ENCODE data around the gene EYS. TPM values are rescaled to one million over a fixed set of nuclear protein-coding genes. Genes with fewer than 3 reads are reported as not detected.

The EYS gene
- total and polyA plus RNA-seq, 2 experiments from 2014 or later = 0.04 TPM; not detected in 1

DNA sequence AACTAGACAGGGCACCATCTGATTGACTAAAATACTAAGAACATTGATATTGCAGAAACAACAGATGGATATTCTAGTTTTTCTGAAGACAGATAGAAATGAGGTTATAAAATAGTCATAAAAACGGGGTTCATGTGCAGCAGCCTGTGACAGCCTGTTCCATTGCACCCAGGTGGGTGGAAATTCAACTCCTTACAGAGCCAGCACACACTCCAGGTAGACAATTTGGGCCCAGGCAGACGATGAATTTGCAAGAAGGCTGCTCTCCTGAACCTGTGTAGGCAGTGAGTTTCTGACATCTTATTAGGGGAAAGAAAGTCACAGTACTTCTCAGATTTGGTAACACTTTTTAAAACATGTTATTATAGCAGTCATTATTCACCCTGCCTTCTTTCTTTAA lies 1657.3 kb downstream of the EYS start:
- no peaks in the 10 kb centered on the region for H3K4me1 ChIP-seq (ENCODE audit: insufficient read depth)
- no peaks in the 10 kb centered on the region for H3F3A ChIP-seq (ENCODE audit: insufficient read depth)
- no peak overlapping the region for H3K9ac ChIP-seq
- DNase-seq = no peak
- H2AFZ ChIP-seq = no peak overlapping the region
- H3K36me3 ChIP-seq (ENCODE audit: low read depth) = no peaks in the 10 kb centered on the region
- H3K9me2 ChIP-seq (ENCODE audit: insufficient read depth) = no peaks in the 10 kb centered on the region
- WGBS, 2 experiments (ENCODE audit: low coverage in 1 of 2, low lambda C conversion rate in 2 of 2, missing lambda C conversion rate in 2 of 2) = 22 to 28% methylated on average over 2 of the region's 2 CpGs
- no peak for TF ChIP-seq EZH2 (IDR thresholded peaks at IDR 0.05; ENCODE audit: insufficient read depth, poor library complexity, severe bottlenecking)
- TF ChIP-seq EZH2phosphoT487 (IDR thresholded peaks at IDR 0.05; ENCODE audit: insufficient read depth, low read depth) = no peak
- H3K79me2 ChIP-seq (ENCODE audit: insufficient read depth) = no peaks in the 10 kb centered on the region
- no peaks in the 10 kb centered on the region for H4K20me1 ChIP-seq (ENCODE audit: insufficient read depth)
- in situ Hi-C loops (cut with MboI) = no loop called here
- no peaks in the 10 kb centered on the region for H3K9me3 ChIP-seq (ENCODE audit: low read depth)
- H3K27me3 ChIP-seq (replicated peaks; ENCODE audit: insufficient read depth) = no peaks in the 10 kb centered on the region; the same call in 1 of the 2 replicates
- H3K4me3 ChIP-seq = no peak overlapping the region
- no peak overlapping the region for H3K4me2 ChIP-seq (ENCODE audit: unreplicated experiment)
- no peak overlapping the region for H3K27ac ChIP-seq

DNA sequence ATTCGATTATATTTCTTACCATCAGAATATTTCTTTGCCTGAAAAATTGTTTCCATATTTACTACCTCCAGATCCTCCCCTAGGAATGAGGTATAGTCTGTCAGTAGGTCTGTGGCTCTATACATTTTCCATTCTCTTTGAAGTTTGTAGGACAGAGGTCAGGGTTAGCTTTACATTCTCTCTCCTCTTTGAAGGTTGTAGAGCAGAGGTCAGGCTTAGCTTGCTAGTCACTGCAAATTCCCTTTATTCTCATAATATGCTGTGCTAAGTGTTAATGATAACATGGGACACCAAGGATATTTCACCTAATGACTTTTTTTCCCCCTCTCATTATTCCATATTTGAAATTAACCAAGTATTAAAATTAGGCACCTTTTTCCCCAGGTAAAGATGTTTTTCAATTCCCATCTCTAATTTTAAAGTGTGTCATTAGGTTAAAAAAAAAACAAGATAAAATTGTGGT lies 1660.2 kb downstream of the EYS start:
- Histone ChIP-seq H3K9me3 (ENCODE audit: low read depth) (no peaks in the 10 kb centered on the region), H3K9ac (no peak overlapping the region), H3K36me3 (ENCODE audit: low read depth) (no peaks in the 10 kb centered on the region), H3K4me1 (ENCODE audit: insufficient read depth) (no peaks in the 10 kb centered on the region), H3K4me3 (no peak overlapping the region), H3K27ac (no peak overlapping the region), H4K20me1 (ENCODE audit: insufficient read depth) (no peaks in the 10 kb centered on the region), H3K27me3 (replicated peaks; ENCODE audit: insufficient read depth) (no peaks in the 10 kb centered on the region; the same call in 1 of the 2 replicates), H2AFZ (no peak overlapping the region), H3K79me2 (ENCODE audit: insufficient read depth) (no peaks in the 10 kb centered on the region), H3K4me2 (ENCODE audit: unreplicated experiment) (no peak overlapping the region), H3F3A (ENCODE audit: insufficient read depth) (no peaks in the 10 kb centered on the region), H3K9me2 (ENCODE audit: insufficient read depth) (no peaks in the 10 kb centered on the region)
- TF ChIP-seq EZH2 (IDR thresholded peaks at IDR 0.05; ENCODE audit: insufficient read depth, poor library complexity, severe bottlenecking) (no peak), EZH2phosphoT487 (IDR thresholded peaks at IDR 0.05; ENCODE audit: insufficient read depth, low read depth) (no peak)
- 6 to 7% methylated on average over 1 of the region's 1 CpG for WGBS, 2 experiments (ENCODE audit: low coverage in 1 of 2, low lambda C conversion rate in 2 of 2, missing lambda C conversion rate in 2 of 2)
- in situ Hi-C loops (cut with MboI) = no loop called here
- DNase-seq = no peak

DNA sequence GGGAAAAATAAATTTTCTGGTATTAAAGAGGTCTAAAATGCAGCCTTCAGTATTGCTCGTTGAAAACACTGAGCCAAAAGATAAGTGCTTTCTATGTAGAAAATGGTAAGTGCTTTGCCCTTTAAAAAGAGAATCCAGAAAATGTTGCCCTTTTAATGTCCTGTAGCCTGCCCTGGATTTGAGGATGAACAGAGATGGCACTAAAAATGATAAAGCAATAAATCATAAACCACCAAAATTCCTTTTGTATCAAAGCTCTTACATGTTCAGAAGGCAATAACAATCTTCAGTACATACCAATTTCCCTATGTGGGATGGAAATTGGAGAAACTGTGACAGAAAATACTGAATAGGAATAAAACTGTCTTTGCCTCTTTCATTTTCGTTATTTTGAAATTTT lies 1665.7 kb downstream of the EYS start:
- no peaks in the 10 kb centered on the region for H3K36me3 ChIP-seq (ENCODE audit: low read depth)
- in situ Hi-C loops (cut with MboI) = no loop called here
- no peak overlapping the region for H2AFZ ChIP-seq

DNA sequence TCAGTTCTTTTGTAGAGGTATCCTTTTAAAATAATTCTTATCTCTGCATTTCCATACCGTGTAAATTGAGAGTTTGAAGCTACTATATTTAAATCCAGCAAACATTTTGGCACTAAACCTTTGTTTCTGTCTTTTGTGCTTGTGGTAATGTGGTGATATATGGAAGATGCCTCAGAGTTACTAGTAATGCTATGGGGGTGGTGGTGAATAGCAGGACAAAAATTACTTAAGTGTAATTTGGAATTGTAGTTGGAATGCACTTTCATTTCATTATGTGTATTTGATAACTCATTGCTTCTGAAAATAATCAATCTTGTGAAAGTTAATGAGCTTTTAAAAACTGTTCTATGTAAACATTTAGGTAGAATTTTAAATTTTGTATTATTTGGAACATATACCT lies 1666.9 kb downstream of the EYS start:
- in situ Hi-C loops (cut with MboI) = no loop called here

More for the DNA sequence above, 1665.7 kb downstream of the EYS start:
- Histone ChIP-seq H3K4me3 (no peak overlapping the region), H3K9ac (no peak overlapping the region), H3K27ac (no peak overlapping the region), H3K79me2 (ENCODE audit: insufficient read depth) (no peaks in the 10 kb centered on the region), H3K4me1 (ENCODE audit: insufficient read depth) (no peaks in the 10 kb centered on the region), H4K20me1 (ENCODE audit: insufficient read depth) (no peaks in the 10 kb centered on the region), H3K9me3 (ENCODE audit: low read depth) (no peaks in the 10 kb centered on the region), H3K9me2 (ENCODE audit: insufficient read depth) (no peaks in the 10 kb centered on the region), H3K27me3 (replicated peaks; ENCODE audit: insufficient read depth) (no peaks in the 10 kb centered on the region), H3F3A (ENCODE audit: insufficient read depth) (no peaks in the 10 kb centered on the region), H3K4me2 (ENCODE audit: unreplicated experiment) (no peak overlapping the region)
- 20 to 28% methylated on average over 2 of the region's 2 CpGs for WGBS, 2 experiments (ENCODE audit: low coverage in 1 of 2, low lambda C conversion rate in 2 of 2, missing lambda C conversion rate in 2 of 2)
- DNase-seq = no peak
- TF ChIP-seq EZH2 (IDR thresholded peaks at IDR 0.05; ENCODE audit: insufficient read depth, poor library complexity, severe bottlenecking) (no peak), EZH2phosphoT487 (IDR thresholded peaks at IDR 0.05; ENCODE audit: insufficient read depth, low read depth) (no peak)

DNA sequence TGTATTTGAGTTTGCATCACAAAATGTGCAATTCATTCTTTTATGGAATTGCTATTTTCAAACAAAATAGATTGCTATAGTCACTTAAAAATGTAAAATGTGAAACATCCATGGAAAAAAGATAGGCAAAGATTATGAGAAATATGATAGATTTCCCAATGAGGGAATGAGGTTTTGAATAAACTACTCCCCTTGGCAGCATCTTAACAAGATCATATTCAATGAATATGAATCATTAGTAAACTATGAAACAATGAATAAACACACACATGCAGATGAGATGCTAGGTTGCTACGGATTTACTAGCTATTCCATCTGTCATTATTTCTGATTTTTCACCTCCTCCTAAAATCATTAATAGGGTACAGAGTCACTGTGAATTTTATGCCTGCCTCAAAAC lies 1669.6 kb downstream of the EYS start:
- no peak overlapping the region for H2AFZ ChIP-seq
- no peaks in the 10 kb centered on the region for H3F3A ChIP-seq (ENCODE audit: insufficient read depth)
- no peaks in the 10 kb centered on the region for H3K9me3 ChIP-seq (ENCODE audit: low read depth)
- 0 to 6% methylated on average over 1 of the region's 1 CpG for WGBS, 2 experiments (ENCODE audit: low coverage in 1 of 2, low lambda C conversion rate in 2 of 2, missing lambda C conversion rate in 2 of 2)
- H3K79me2 ChIP-seq (ENCODE audit: insufficient read depth) = no peaks in the 10 kb centered on the region
- in situ Hi-C loops (cut with MboI) = no loop called here
- H3K27me3 ChIP-seq (replicated peaks; ENCODE audit: insufficient read depth) = no peaks in the 10 kb centered on the region
- no peak overlapping the region for H3K9ac ChIP-seq
- H3K27ac ChIP-seq = no peak overlapping the region
- no peaks in the 10 kb centered on the region for H3K36me3 ChIP-seq (ENCODE audit: low read depth)
- no peak for DNase-seq
- H3K4me1 ChIP-seq (ENCODE audit: insufficient read depth) = no peaks in the 10 kb centered on the region
- no peak for TF ChIP-seq EZH2 (IDR thresholded peaks at IDR 0.05; ENCODE audit: insufficient read depth, poor library complexity, severe bottlenecking)
- H3K4me3 ChIP-seq = no peak overlapping the region
- no peaks in the 10 kb centered on the region for H4K20me1 ChIP-seq (ENCODE audit: insufficient read depth)
- no peak overlapping the region for H3K4me2 ChIP-seq (ENCODE audit: unreplicated experiment)
- H3K9me2 ChIP-seq (ENCODE audit: insufficient read depth) = no peaks in the 10 kb centered on the region

More for the DNA sequence above, 1666.9 kb downstream of the EYS start:
- Histone ChIP-seq H3K4me3 (no peak overlapping the region), H3F3A (ENCODE audit: insufficient read depth) (no peaks in the 10 kb centered on the region), H3K27me3 (replicated peaks; ENCODE audit: insufficient read depth) (no peaks in the 10 kb centered on the region), H2AFZ (no peak overlapping the region), H3K36me3 (ENCODE audit: low read depth) (no peaks in the 10 kb centered on the region), H3K9me2 (ENCODE audit: insufficient read depth) (no peaks in the 10 kb centered on the region), H3K4me1 (ENCODE audit: insufficient read depth) (no peaks in the 10 kb centered on the region), H3K9me3 (ENCODE audit: low read depth) (no peaks in the 10 kb centered on the region), H3K4me2 (ENCODE audit: unreplicated experiment) (no peak overlapping the region), H4K20me1 (ENCODE audit: insufficient read depth) (no peaks in the 10 kb centered on the region), H3K79me2 (ENCODE audit: insufficient read depth) (no peaks in the 10 kb centered on the region), H3K9ac (no peak overlapping the region), H3K27ac (no peak overlapping the region)
- TF ChIP-seq EZH2 (IDR thresholded peaks at IDR 0.05; ENCODE audit: insufficient read depth, poor library complexity, severe bottlenecking) (no peak), EZH2phosphoT487 (IDR thresholded peaks at IDR 0.05; ENCODE audit: insufficient read depth, low read depth) (no peak)
- 22 to 48% methylated on average over 1 of the region's 1 CpG for WGBS, 2 experiments (ENCODE audit: low coverage in 1 of 2, low lambda C conversion rate in 2 of 2, missing lambda C conversion rate in 2 of 2)
- no peak for DNase-seq

Measured in GM23248 (cell line).